Liver (tissue), 3 donors: ENCODE measurements around the gene APLN.
A peak's percentile ranks its signal among the peaks of the same experiment; 100 is the strongest.

Source experiments
- CTCF ChIP-seq: fragments of 150-350 bp; IDR thresholded peaks from 2 replicates; pipeline ENCODE4 v1.5.1; 2017; ENCODE audit warnings: improper control_type of control experiment, low read depth, low read length; ENCODE audit not compliant: missing input control
- EGR1 ChIP-seq, 2 donors: IDR thresholded peaks; 2 replicates each; pipeline ENCODE4 v1.6.1; 2016 to 2018; ENCODE audit warnings: antibody characterized with exemption in 2 of 2, low read depth in 2 of 2
- GABPA ChIP-seq, 2 donors: IDR thresholded peaks in 1 of 2; conservative IDR thresholded peaks in 1 of 2; 2 replicates each; pipeline ENCODE4 v1.6.1; 2016; ENCODE audit warnings: antibody characterized with exemption in 2 of 2, mild to moderate bottlenecking in 1 of 2, moderate library complexity in 1 of 2
- JUND ChIP-seq, 2 donors: IDR thresholded peaks; 2 replicates each; pipeline ENCODE4 v1.6.1; 2016; ENCODE audit warnings: antibody characterized with exemption in 2 of 2
- MAX ChIP-seq: IDR thresholded peaks from 2 replicates; pipeline ENCODE4 v1.6.1; 2016; ENCODE audit warnings: antibody characterized with exemption
- NR2F2 ChIP-seq: IDR thresholded peaks from 2 replicates; pipeline ENCODE4 v1.6.1; 2016; ENCODE audit warnings: antibody characterized with exemption
- RAD21 ChIP-seq, 2 donors: IDR thresholded peaks; 2 replicates each; pipeline ENCODE4 v1.6.1; 2016; ENCODE audit warnings: antibody characterized with exemption in 2 of 2, mild to moderate bottlenecking in 2 of 2
- REST ChIP-seq: IDR thresholded peaks from 2 replicates; pipeline ENCODE4 v1.6.1; 2016; ENCODE audit warnings: antibody characterized with exemption, mild to moderate bottlenecking
- RXRA ChIP-seq, 2 donors: IDR thresholded peaks; 2 replicates each; pipeline ENCODE4 v1.6.1; 2017 to 2018; ENCODE audit warnings: antibody characterized with exemption in 2 of 2, mild to moderate bottlenecking in 1 of 2
- SP1 ChIP-seq: IDR thresholded peaks from 2 replicates; pipeline ENCODE4 v1.6.1; 2018; ENCODE audit warnings: antibody characterized with exemption, mild to moderate bottlenecking
- TAF1 ChIP-seq: conservative IDR thresholded peaks from 2 replicates; pipeline ENCODE4 v1.6.1; 2016; ENCODE audit warnings: antibody characterized with exemption, mild to moderate bottlenecking
- YY1 ChIP-seq: IDR thresholded peaks from 2 replicates; pipeline ENCODE4 v1.6.1; 2016; ENCODE audit warnings: antibody characterized with exemption, mild to moderate bottlenecking
- donor health status: healthy.
- donor health status: healthy.

- TF ChIP-seq TAF1 (no peak), MAX (no peak), RXRA (IDR thresholded peaks at IDR 0.05) (peak in 1 of 2 donors; percentile 9), CTCF (no peak), YY1 (no peak), SP1 (no peak), NR2F2 (no peak), RAD21 (IDR thresholded peaks at IDR 0.05) (no peak), REST (no peak), JUND (IDR thresholded peaks at IDR 0.05) (no peak), EGR1 (IDR thresholded peaks at IDR 0.05; ENCODE audit: low read depth in 2 of 2) (no peak), GABPA (IDR thresholded peaks at IDR 0.05 in 1 of 2, conservative IDR thresholded peaks at IDR 0.05 in 1 of 2) (no peak)
Measured at GRCh38 chrX:129599996-129600395, 54.8 kb downstream of the APLN start.
